Stomach (tissue), 4 donors: ENCODE data around the gene ROBO3.

ENCODE experiments used
- EP300 ChIP-seq: sonication (generic); formaldehyde crosslinking; IDR thresholded peaks from one replicate; pipeline ENCODE4 v1.6.1; 2017; ENCODE audit warnings: antibody characterized with exemption
- POLR2A ChIP-seq, 4 donors: fragments of 450-650 bp; IDR thresholded peaks; one replicate each; pipeline ENCODE4 v1.6.1; 2016; ENCODE audit warnings: antibody characterized with exemption in 4 of 4, control low read depth in 2 of 4, mild to moderate bottlenecking in 1 of 4, moderate library complexity in 1 of 4
- POLR2AphosphoS5 ChIP-seq, 3 donors: sonication (generic); formaldehyde crosslinking; IDR thresholded peaks; one replicate each; pipeline ENCODE4 v1.6.1; 2016; ENCODE audit warnings: antibody characterized with exemption in 3 of 3
- TF ChIP-seq, protein P1 (sequence below), 7 experiments: fragments of 450-650 bp in 4 of 7; fragments of 200-600 bp in 3 of 7; sonication (generic) in 3 of 7; IDR thresholded peaks; one replicate each; pipeline ENCODE4 v1.5.1; 2016 to 2019; ENCODE audit warnings: antibody characterized with exemption in 7 of 7, control low read depth in 2 of 7, mild to moderate bottlenecking in 1 of 7

DNA sequence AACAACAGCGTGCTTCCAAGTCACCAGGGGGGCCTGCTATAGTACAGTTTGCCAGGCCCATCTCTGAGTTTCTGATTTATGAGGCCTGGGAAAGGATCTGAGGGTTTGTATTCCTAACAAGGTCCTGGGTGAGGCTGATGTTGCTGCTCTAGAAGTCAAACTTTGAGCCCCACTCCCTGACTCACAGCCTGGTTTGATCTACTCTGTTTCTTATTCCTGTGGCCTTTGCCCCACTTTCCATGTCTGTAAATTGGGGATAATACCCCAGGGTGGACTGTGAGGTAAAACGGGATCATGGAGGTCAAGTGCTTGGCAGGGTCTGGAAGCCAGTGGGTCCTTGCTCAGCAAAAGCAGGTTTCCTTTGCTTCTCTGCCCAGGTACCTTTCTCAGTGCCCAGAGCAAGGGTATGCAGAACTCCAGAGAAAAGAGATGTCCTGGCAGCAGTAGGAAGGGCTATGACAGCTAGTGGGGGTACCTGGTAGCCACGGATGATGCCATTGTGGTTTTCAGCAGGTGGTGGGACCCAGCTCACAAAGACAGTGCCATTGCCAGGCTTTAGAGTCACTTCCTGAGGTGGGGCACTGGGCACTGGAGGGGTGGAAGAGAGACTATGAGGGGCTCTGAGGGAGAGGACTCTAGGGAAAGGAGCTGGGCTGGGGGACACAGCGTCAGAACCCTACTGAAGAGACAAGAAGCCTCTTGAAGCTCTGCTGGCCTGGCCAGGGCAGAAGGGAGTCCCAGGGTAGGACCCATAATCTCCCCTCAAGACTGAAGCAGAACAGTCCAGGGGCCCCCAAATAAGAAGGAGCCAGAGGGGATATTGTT is 29.6 kb downstream of the ROBO3 start:
- TF ChIP-seq, protein P1, sequence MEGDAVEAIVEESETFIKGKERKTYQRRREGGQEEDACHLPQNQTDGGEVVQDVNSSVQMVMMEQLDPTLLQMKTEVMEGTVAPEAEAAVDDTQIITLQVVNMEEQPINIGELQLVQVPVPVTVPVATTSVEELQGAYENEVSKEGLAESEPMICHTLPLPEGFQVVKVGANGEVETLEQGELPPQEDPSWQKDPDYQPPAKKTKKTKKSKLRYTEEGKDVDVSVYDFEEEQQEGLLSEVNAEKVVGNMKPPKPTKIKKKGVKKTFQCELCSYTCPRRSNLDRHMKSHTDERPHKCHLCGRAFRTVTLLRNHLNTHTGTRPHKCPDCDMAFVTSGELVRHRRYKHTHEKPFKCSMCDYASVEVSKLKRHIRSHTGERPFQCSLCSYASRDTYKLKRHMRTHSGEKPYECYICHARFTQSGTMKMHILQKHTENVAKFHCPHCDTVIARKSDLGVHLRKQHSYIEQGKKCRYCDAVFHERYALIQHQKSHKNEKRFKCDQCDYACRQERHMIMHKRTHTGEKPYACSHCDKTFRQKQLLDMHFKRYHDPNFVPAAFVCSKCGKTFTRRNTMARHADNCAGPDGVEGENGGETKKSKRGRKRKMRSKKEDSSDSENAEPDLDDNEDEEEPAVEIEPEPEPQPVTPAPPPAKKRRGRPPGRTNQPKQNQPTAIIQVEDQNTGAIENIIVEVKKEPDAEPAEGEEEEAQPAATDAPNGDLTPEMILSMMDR (IDR thresholded peaks at IDR 0.05) = no peak
- TF ChIP-seq POLR2AphosphoS5 (IDR thresholded peaks at IDR 0.05) = no peak
- TF ChIP-seq POLR2A (IDR thresholded peaks at IDR 0.05) = no peak
- no peak for TF ChIP-seq EP300
